HG02610 (cell line): ENCODE data around the gene PEX7.
"Not testable (repeated sequence)": the region's sequence is repeated elsewhere in the genome, so short reads cannot be mapped to it uniquely, and the experiment has no call there.

Experiments used
- ATAC-seq: cut with Tn5 transposase; IDR thresholded peaks from one replicate; pipeline ENCODE4 v1.9.1; 2021; ENCODE audit warnings: mild to moderate bottlenecking, moderate library complexity; ENCODE audit not compliant: unreplicated experiment

The PEX7 gene, protein sequence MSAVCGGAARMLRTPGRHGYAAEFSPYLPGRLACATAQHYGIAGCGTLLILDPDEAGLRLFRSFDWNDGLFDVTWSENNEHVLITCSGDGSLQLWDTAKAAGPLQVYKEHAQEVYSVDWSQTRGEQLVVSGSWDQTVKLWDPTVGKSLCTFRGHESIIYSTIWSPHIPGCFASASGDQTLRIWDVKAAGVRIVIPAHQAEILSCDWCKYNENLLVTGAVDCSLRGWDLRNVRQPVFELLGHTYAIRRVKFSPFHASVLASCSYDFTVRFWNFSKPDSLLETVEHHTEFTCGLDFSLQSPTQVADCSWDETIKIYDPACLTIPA

GRCh38 chr6:136822376-136823127 is at the start of gene PEX7:
Gene PEX7 (plus strand): TSS chr6:136822592. CDS start chr6:136822666, 74 bp downstream.
- ATAC-seq, result peak; percentile 97

DNA sequence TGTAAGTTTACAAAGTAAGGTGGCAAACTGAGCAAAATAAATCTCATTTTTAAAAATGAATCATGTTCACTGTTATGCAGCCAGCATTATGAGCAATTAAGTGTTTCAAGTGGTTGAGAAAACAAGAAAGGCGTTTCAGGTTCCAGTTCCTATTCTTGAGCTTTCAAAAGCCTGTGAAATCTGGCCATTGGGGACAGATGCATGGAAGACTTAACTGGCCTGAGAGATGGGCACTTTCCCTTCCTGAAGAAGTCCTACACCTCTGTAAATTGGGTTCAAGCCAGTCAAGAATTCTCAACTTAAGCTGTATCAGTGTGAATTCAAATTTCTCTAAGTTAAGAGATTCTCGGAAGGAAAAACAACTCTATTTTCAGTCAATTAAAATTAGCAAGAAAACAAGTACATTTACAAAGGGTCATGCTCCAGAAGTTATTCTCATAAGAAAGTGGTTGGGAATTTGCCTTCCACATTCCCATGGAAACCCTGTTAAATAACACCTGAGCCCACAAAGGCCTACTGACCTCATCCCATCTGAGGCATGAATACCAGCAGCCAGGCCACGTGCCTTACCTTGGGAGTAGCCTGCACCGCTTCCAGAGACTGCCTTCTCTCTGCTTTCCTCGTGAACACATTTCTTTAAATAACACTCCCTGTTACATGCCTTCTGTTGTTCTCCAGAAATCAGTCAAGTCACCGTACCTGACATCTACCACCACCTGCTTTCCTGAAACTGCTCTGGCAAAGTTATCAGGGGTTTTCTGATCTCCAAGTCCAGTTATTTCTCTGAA is 49.5 kb upstream of the PEX7 start:
- ATAC-seq, result peak; percentile 68

- no peak for ATAC-seq
Observed at GRCh38 chr6:136773473-136773796, 49.0 kb upstream of the PEX7 start.

DNA sequence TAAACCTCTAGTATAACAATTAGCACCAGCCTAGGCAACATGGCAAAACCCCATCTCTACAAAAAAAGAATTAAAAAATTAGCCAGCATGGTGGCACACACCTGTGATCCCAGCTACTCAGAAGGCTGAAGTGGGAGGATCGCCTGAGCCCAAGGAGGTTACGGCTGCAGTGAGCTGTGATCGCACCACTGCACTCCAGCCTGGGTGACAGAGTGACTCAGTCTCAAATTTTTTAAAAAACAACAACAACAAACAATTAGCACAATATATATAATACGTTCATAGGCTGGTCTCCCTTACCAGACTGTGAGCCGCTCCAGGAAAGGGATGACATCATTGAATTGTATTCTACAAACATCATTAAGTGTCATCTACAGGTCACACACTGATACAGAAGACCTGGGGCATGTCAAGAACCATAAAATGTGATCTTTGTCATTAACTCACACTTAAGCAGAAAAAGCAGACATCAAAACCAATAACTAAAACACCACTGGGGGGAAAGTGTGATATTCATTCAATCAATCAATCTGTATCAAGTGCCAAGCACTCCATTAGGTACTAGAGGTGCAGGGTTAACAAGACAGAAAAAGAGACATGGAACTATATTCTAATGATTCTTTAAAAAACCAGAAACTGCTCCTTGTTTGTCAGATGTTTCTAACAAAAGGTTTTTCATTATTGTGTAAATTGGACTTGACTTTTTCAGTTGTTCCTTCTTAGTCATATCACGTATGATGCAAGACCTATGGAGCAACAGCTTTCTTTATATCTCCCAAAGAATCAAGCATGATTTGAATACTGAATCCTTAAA is 48.0 kb upstream of the PEX7 start:
- no peak for ATAC-seq

DNA sequence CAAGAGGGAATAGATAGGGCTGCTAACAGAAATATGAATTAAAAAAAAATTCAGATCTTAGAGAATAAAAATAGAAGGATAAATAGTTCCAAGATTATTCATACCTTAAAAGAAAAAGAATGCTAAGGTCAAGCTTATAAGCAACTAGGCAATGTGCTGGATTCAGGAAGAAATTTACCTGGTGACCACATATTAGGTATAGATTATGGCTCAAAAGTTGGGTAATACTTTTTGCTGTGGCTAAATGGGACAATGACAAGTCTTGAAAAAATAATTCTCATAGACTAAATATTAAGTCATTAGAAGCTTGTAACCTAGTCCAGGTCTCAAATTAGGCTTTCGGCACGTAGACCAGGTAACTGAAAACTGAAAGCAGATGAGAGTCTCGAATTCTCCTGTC is 47.3 kb upstream of the PEX7 start:
- no peak for ATAC-seq

- ATAC-seq, result no peak
Observed at GRCh38 chr6:136775548-136775947, 46.8 kb upstream of the PEX7 start.

DNA sequence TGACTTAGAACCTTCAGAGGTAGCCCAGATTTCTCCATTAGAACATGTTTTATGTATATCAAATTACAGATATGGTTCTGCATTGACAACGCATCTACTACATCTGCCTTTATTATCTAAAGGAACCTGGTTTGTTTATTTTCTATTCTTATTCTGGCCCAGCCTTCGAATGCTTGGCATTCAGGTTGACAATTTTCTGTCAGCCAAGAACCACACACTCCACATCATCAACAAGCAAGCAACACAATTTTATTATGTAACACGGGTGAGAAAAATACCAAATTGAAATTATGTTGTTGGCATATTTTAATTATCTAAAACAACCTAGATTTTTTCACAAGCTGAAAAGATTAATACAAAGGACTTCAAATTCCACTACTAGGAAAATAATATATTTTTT is 44.7 kb upstream of the PEX7 start:
- no peak for ATAC-seq

GRCh38 chr6:136779682-136780081 is 42.7 kb upstream of the PEX7 start:
- no peak for ATAC-seq

GRCh38 chr6:136780972-136781371 is 41.4 kb upstream of the PEX7 start:
- ATAC-seq, result no peak

- no peak for ATAC-seq
Observed at GRCh38 chr6:136782021-136782770, 40.2 kb upstream of the PEX7 start.

DNA sequence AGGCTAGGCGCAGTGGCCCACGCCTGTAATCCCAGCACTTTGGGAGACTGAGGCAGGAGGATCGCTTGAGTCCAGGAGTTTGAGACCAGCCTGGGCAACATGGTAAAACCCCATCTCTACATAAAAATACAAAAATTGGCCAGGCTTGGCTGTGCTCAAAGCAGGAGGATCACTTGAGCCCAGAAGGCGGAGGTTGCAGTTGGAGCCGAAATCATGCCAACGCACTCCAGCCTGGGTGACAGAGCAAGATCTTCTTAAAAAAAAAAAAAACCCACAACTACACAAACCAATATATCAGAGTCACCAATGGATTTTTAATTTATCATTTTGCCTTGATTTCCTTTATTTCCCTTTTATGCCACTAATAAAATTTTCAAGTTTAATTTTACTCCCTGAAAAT is 39.4 kb upstream of the PEX7 start:
- ATAC-seq, result no peak

GRCh38 chr6:136783495-136784270 is 38.7 kb upstream of the PEX7 start:
- peak; percentile 68 for ATAC-seq

DNA sequence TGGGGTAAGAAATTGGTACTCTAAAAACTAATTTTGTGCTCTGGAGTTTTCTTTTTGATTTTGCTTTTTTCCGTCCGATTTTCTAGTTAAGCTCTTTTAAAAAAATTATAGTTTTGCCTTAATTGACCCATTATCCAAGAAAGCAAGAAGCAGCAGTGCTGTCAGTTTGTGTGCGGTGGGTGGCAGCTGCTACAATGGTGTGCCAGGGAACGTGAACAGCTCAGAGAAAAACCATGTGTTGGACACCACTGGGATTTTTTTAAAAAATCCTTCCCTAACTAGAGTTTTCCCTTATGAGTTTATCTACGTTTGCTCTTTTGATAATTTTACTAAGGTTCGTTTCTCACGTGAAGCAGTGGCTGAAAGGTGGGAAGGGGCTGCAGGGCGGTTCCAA is 38.1 kb upstream of the PEX7 start:
- no peak for ATAC-seq

- peak; percentile 34 for ATAC-seq
Observed at GRCh38 chr6:136784910-136785746, 37.3 kb upstream of the PEX7 start.

GRCh38 chr6:136786658-136787057 is 35.7 kb upstream of the PEX7 start:
- ATAC-seq, result no peak

GRCh38 chr6:136787726-136788068 is 34.7 kb upstream of the PEX7 start:
- ATAC-seq, result no peak

- ATAC-seq, result no peak
Observed at GRCh38 chr6:136788069-136788902, 34.1 kb upstream of the PEX7 start.

DNA sequence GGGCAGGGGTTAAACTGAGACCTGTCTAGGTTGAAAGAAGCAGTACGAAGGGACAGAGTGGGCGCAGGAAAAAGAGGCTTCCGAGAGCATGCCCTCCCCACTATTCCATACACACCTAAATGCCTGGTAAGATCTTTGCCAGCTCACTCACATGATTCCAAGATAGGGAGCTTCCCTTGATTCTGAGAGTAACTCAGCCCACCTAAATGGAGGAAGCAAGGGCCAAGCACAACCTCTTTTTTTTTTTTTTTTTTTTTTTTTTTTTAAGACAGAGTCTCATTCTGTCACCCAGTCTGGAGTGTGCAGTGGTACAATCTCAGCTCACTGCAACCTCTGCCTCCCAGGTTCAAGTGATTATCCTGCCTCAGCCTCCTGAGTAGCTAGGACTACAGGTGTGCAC is 33.0 kb upstream of the PEX7 start:
- ATAC-seq, result not testable (repeated sequence)
